BLaER1 treated with 17β-estradiol and CSF1 and Interleukin-3, amounts not matched to agents 10 nM and 100 nM (cell line): Measurements from ENCODE around the gene PRRT1B.

Source experiments
- H3K27ac ChIP-seq, 11 experiments: shearing (Covaris generic); formaldehyde crosslinking; 2 replicates each; pipeline ENCODE4 v1.8.1; 2022
- H3K27me3 ChIP-seq, 11 experiments: shearing (Covaris generic); formaldehyde crosslinking; 2 replicates each; pipeline ENCODE4 v1.8.1; 2022
- H3K36me3 ChIP-seq, 11 experiments: shearing (Covaris generic); formaldehyde crosslinking; 2 replicates each; pipeline ENCODE4 v1.8.1; 2022
- H3K4me1 ChIP-seq, 10 experiments: shearing (Covaris generic); formaldehyde crosslinking; 2 replicates each; pipeline ENCODE4 v1.8.1; 2022
- H3K4me2 ChIP-seq, 11 experiments: shearing (Covaris generic); formaldehyde crosslinking; 2 replicates each; pipeline ENCODE4 v1.8.1; 2022
- H3K4me3 ChIP-seq, 10 experiments: shearing (Covaris generic); formaldehyde crosslinking; 2 replicates each; pipeline ENCODE4 v1.8.1; 2022
- H3K9ac ChIP-seq, 11 experiments: shearing (Covaris generic); formaldehyde crosslinking; 2 replicates each; pipeline ENCODE4 v1.8.1; 2022
- H3K9me3 ChIP-seq, 11 experiments: shearing (Covaris generic); formaldehyde crosslinking; replicated peaks in 1 of 11; 2 replicates each; pipeline ENCODE4 v1.8.1; 2022
- H4K20me1 ChIP-seq, 11 experiments: shearing (Covaris generic); formaldehyde crosslinking; 2 replicates each; pipeline ENCODE4 v1.8.1; 2022
- Cebpa-rat ChIP-seq, 11 experiments: shearing (Covaris generic); IDR thresholded peaks; 2 replicates each; pipeline ENCODE4 v1.8.1; 2022

PRRT1B gene

DNA sequence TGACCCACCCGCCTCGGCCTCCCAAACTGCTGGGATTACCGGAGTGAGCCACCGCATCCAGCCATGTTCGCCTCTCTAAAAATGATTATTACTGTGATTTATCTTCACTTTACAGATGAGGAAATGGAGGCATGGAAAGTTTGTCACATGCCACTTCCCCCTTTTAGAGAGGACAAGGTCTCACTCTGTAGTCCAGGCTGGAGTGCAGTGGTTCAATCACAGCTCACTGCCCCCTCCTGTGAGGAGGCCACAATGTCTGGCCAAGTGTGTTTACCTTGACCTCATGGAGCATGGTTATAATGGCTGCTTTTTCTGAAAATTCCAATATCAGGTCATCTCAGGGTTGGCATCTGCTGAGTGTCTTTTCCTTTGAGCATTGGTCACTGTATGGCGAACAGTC is 6.7 kb downstream of the PRRT1B start:
- TF ChIP-seq Cebpa-rat (IDR thresholded peaks at IDR 0.05), result no peak
- H3K4me2 ChIP-seq, result peak overlapping the region in 2 of 11 experiments; percentile 3 to 46; a peak in 1 of 22 replicates
- H3K9me3 ChIP-seq, result peaks cover 0 to 23% (median 11%) of the 10 kb centered on the region in 11 experiments; a peak in 12 of 22 replicates
- H3K27ac ChIP-seq, result no peak overlapping the region
- no peaks in the 10 kb centered on the region for H3K36me3 ChIP-seq
- no peaks in the 10 kb centered on the region; a peak in 1 of 22 replicates for H4K20me1 ChIP-seq
- H3K27me3 ChIP-seq, result peaks cover 12 to 24% (median 18%) of the 10 kb centered on the region in 11 experiments
- H3K9ac ChIP-seq, result no peak overlapping the region
- peaks cover 0 to 6% (median 0%) of the 10 kb centered on the region in 10 experiments; a peak in 3 of 20 replicates for H3K4me1 ChIP-seq
- H3K4me3 ChIP-seq, result no peak overlapping the region

DNA sequence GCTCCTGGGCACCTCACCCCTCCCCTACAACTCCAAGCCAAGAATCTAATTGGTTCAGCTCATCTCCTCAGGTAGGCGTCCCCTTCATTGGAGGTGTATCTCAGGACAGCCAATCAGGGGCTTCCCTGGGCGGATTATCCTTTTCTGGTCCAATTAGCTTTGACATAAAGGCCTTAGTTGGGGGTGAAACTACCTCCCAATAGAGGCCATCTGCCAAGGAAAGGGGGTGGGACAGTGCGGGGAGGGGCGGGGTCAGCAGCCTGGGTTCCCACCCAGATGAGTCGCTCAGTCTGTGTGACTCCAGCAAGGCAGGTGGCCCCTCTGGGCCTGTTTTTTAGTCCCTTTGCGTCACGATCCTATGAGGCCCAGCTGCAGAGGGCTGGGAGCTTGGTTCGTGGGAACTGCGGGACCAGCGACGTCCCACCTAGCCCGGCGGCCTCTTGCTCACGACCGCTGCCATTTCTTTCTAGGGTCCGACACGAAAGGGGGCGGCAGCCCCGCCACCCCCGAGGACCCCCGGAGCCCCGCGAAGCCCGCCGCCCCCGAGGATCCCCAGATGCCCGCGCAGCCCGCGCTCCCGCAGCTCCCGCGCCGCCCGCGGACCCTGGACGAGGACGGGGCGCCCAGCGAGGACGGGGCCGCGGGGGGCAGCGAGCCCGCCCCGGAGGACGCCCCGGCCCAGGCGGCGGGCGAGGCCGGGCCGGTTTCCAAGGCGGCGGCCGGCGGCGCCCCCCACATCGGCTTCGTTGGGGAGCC is 8.9 kb downstream of the PRRT1B start:
- Histone ChIP-seq H3K4me3 (no peak overlapping the region), H3K9ac (no peak overlapping the region), H3K27me3 (peaks cover 0 to 1% (median 0%) of the 10 kb centered on the region in 11 experiments; a peak in 1 of 22 replicates), H3K4me2 (no peak overlapping the region), H3K4me1 (peaks cover 0 to 10% (median 0%) of the 10 kb centered on the region in 10 experiments; a peak in 4 of 20 replicates), H3K9me3 (peaks cover 0 to 8% (median 0%) of the 10 kb centered on the region in 11 experiments; a peak in 3 of 22 replicates), H3K36me3 (0 out of 22 replicates have a peak, but pooled peaks cover 0 to 5% (median 0%) of the 10 kb centered on the region in 11 experiments), H4K20me1 (no peaks in the 10 kb centered on the region; a peak in 1 of 22 replicates), H3K27ac (no peak overlapping the region)
- TF ChIP-seq Cebpa-rat (IDR thresholded peaks at IDR 0.05), result no peak

DNA sequence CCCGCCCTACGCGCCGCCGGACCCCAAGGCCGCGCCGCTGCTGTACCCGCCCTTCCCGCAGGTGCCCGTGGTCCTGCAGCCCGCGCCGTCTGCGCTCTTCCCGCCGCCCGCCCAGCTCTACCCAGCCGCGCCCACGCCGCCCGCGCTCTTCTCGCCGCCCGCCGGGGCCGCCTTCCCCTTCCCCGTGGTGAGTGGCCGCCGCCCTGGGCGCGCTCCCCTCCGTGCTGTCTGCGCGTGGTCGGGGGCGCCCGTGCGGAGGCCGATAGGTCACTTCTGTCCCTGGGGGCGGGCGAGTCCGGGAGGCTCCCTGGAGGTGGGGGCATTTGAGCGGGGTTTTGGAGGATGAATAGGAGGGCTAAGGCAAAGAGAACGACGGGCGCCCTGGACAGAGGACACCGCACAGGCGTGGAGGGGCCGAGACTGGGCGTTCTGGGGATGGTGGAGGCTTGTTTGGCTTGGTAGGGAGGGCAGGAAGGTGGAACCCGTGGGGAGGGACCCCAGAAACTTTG is 9.6 kb downstream of the PRRT1B start:
- no peak overlapping the region for H3K27ac ChIP-seq
- 0 out of 22 replicates have a peak, but pooled peaks cover 0 to 5% (median 0%) of the 10 kb centered on the region in 11 experiments for H3K36me3 ChIP-seq
- no peak for TF ChIP-seq Cebpa-rat (IDR thresholded peaks at IDR 0.05)
- H3K4me1 ChIP-seq, result peaks cover 0 to 16% (median 0%) of the 10 kb centered on the region in 10 experiments; a peak in 4 of 20 replicates
- no peaks in the 10 kb centered on the region for H3K27me3 ChIP-seq
- H3K4me3 ChIP-seq, result no peak overlapping the region
- no peaks in the 10 kb centered on the region; a peak in 1 of 22 replicates for H4K20me1 ChIP-seq
- H3K9me3 ChIP-seq, result peaks cover 0 to 8% (median 0%) of the 10 kb centered on the region in 11 experiments; a peak in 2 of 22 replicates
- no peak overlapping the region for H3K4me2 ChIP-seq
- no peak overlapping the region for H3K9ac ChIP-seq

DNA sequence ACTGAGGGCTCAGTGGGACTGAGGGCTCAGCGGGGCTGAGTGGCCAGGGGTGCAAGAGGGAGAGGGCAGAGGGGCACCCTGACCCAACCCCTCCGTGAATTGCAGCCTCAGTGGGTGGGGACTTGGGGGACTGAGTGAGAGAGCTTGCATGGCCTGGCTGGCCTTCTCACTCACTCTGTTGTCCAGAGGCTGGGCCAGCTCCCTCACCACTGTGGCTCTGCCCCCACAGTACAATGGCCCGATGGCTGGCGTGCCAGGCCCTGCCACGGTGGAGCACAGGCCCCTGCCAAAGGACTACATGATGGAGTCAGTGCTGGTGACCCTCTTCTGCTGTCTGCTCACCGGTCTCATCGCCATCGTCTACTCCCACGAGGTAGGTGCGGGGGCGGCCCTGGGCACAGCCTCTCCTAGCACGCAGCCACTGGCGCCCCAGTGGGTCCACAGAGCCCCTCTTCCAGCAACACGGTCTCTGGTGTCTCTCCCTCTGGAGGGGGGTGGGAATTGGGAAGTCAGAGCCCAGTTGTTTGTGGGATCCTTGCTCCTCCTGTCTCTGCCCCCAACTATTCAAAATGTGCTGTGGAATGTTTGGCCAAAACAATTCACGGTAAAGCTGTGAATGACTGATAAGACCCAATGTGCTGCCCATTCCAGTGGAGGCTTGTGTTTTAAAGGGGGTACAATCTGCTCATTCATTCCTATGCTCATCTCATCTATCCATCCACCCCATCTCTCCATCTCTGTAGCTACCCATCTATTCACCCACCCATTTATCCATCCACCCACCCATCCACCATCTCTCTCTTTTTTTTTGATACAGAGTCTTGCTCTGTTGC is 10.7 kb downstream of the PRRT1B start:
- Histone ChIP-seq H3K36me3 (0 out of 22 replicates have a peak, but pooled peaks cover 0 to 5% (median 0%) of the 10 kb centered on the region in 11 experiments), H3K9me3 (peaks cover 0 to 13% (median 3%) of the 10 kb centered on the region in 11 experiments; a peak in 6 of 22 replicates), H3K4me3 (no peak overlapping the region), H3K27me3 (no peaks in the 10 kb centered on the region), H3K27ac (no peak overlapping the region), H4K20me1 (no peaks in the 10 kb centered on the region; a peak in 1 of 22 replicates), H3K4me2 (no peak overlapping the region), H3K4me1 (peaks cover 0 to 19% (median 0%) of the 10 kb centered on the region in 10 experiments; a peak in 4 of 20 replicates), H3K9ac (no peak overlapping the region)
- no peak for TF ChIP-seq Cebpa-rat (IDR thresholded peaks at IDR 0.05)

DNA sequence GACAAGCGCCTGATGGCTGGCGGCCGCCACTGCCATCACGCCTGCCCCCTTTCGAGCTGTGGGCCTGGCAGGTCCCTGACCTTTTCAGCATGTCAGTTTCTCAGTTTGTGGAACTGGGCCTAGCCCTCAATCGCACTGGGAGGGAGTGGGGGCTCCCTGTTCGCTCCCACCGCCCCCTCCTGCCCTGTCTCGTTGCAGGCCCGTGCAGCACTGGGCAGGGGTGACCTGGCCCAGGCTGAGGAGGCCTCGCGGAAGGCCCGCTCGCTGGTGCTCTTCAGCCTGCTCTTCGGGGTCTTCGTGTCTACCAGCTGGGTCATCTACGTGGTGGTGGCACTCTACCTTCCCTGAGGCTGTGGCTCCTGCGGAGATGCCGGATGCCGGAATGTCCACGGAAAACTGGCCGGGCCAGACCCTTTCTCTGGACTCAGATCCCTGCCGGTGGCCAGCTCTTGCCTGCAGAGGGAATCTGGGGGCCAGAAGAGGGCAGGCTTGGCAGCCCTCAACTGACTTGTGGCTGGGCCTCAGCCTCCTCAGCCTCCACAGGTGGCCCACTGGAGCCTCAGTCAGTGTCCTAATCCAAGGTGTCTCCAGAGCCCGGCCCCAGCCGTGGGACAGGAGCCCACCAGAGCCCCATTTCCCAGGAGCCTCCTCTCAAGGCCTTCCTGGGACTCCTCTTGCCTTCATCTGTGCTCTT is 12.7 kb downstream of the PRRT1B start:
- no peak overlapping the region for H3K4me2 ChIP-seq
- H3K27ac ChIP-seq, result no peak overlapping the region
- peaks cover 0 to 24% (median 11%) of the 10 kb centered on the region in 11 experiments; a peak in 20 of 22 replicates for H3K9me3 ChIP-seq
- no peak overlapping the region for H3K9ac ChIP-seq
- TF ChIP-seq Cebpa-rat (IDR thresholded peaks at IDR 0.05), result no peak
- no peak overlapping the region for H3K4me3 ChIP-seq
- 0 out of 22 replicates have a peak, but pooled peaks cover 0 to 5% (median 0%) of the 10 kb centered on the region in 11 experiments for H3K36me3 ChIP-seq
- no peaks in the 10 kb centered on the region for H3K27me3 ChIP-seq
- peaks cover 0 to 13% (median 0%) of the 10 kb centered on the region in 10 experiments; a peak in 3 of 20 replicates for H3K4me1 ChIP-seq
- no peaks in the 10 kb centered on the region; a peak in 1 of 22 replicates for H4K20me1 ChIP-seq

DNA sequence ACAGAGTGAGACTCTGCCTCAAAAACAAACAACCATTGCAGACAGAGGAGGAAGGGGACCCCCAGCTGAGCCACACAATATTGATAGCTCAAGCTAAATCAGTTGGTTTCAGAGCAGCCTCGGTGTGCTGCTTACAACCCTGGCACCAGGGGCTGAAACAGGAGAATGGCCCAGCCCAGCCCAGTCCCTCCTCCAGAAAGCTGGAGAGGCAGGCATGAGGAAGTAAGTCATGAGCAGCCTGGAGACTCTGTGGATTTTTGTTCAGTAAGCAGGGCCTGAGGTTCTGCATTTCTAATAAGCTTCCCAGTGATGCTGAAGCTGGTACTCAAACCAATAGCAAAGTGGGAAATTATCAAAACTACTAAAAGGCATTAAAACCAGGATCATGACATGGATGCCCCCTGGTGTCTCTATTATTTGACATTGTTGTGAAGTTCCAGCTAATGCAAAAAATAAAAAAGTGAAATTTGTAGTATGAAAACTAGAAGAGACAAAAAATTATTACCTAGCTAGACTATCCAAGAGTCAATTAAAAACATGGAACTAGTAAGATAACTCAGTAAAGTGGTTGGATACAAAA is 14.2 kb downstream of the PRRT1B start:
- H3K4me3 ChIP-seq, result no peak overlapping the region
- no peaks in the 10 kb centered on the region for H3K27me3 ChIP-seq
- peaks cover 0 to 36% (median 19%) of the 10 kb centered on the region in 11 experiments; a peak in 20 of 22 replicates for H3K9me3 ChIP-seq
- peaks cover 0 to 13% (median 0%) of the 10 kb centered on the region in 10 experiments; a peak in 3 of 20 replicates for H3K4me1 ChIP-seq
- no peaks in the 10 kb centered on the region for H4K20me1 ChIP-seq
- no peak overlapping the region for H3K9ac ChIP-seq
- no peak overlapping the region for H3K4me2 ChIP-seq
- TF ChIP-seq Cebpa-rat (IDR thresholded peaks at IDR 0.05), result no peak
- H3K36me3 ChIP-seq, result 0 out of 22 replicates have a peak, but pooled peaks cover 0 to 5% (median 0%) of the 10 kb centered on the region in 11 experiments
- H3K27ac ChIP-seq, result no peak overlapping the region

DNA sequence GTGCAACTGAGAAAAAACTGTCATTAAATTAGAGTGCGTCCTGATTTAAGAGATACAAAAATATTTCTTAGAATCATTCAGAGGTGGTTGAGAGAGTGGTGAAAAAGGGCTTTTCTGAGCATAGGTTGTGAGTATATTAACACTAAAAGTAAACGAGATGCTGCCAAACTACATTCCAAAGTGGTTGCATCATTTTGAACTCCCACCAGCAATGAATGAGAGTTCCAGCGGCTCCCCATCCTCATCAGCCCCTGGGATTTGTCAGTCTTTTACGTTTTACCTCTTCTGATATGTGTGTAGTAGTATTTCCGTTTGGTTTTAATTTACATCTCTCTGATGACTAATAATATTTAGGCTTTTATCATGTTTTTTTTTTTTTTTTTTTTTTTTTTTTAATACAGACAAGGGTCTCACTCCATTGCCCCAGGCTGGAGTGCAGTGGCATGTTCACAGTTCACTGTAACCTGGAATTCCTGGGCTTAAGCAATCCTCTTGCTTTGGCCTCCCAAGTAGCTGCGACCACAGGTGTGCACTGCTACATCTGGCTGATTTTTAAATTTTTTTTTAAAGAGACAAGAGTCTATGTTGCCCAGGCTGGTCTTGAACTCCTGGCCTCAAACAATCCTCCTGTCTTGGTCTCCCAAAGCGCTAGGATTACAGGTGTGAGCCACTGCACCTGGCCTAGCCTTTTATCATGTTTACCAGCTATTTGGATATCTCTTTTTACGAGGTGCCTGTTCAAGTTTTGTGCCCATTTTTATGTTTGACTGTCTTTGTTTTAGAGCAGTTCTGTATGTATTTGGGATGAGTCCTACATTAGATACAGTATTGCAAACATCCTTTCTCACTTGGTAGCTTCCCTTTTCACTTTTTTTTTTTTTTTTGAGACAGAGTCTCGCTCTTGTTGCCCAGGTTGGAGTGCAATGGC is 17.0 kb downstream of the PRRT1B start:
- peaks cover 0 to 13% (median 0%) of the 10 kb centered on the region in 10 experiments; a peak in 3 of 20 replicates for H3K4me1 ChIP-seq
- H3K4me3 ChIP-seq, result no peak overlapping the region
- no peak for TF ChIP-seq Cebpa-rat (IDR thresholded peaks at IDR 0.05)
- no peak overlapping the region for H3K27ac ChIP-seq
- H3K9ac ChIP-seq, result no peak overlapping the region
- peaks cover 0 to 5% (median 0%) of the 10 kb centered on the region in 11 experiments; a peak in 1 of 22 replicates for H3K36me3 ChIP-seq
- no peaks in the 10 kb centered on the region for H4K20me1 ChIP-seq
- H3K4me2 ChIP-seq, result no peak overlapping the region
- no peaks in the 10 kb centered on the region for H3K27me3 ChIP-seq
- peaks cover 0 to 34% (median 21%) of the 10 kb centered on the region in 11 experiments; a peak in 20 of 22 replicates for H3K9me3 ChIP-seq
